ENCODE results near the gene USP20.
"Not testable (repeated sequence)": the region's sequence is repeated elsewhere in the genome, so short reads cannot be mapped to it uniquely, and the experiment has no call there.

Gene USP20

GRCh38 chr9:129835128-129835859 lies at the start of gene USP20, which contains the start of gene C9orf78:
Gene USP20 (plus strand): TSS chr9:129835458. CDS start chr9:129852556, 17,098 bp downstream.
Gene C9orf78 (minus strand): TSS chr9:129835275. CDS start chr9:129835221, 54 bp downstream.
- DNase-seq (ENCODE audit: insufficient read length, low spot score) (peak; percentile 78), FAIRE-seq (peak; percentile 33)
- TF ChIP-seq POLR2A (IDR thresholded peaks at IDR 0.05; ENCODE audit: low read depth, low read length): peak; percentile 85

GRCh38 chr9:129785866-129786265 lies 49.4 kb upstream of the USP20 start:
- DNase-seq (ENCODE audit: insufficient read length, low spot score) (no peak), FAIRE-seq (no peak)
- TF ChIP-seq POLR2A (IDR thresholded peaks at IDR 0.05; ENCODE audit: low read depth, low read length): no peak

GRCh38 chr9:129786481-129786880 lies 48.8 kb upstream of the USP20 start:
- TF ChIP-seq POLR2A (IDR thresholded peaks at IDR 0.05; ENCODE audit: low read depth, low read length): no peak
- no peak for DNase-seq (ENCODE audit: insufficient read length, low spot score)
- no peak for FAIRE-seq

GRCh38 chr9:129794549-129794948 lies 40.7 kb upstream of the USP20 start:
- no peak for TF ChIP-seq POLR2A (IDR thresholded peaks at IDR 0.05; ENCODE audit: low read depth, low read length)
- DNase-seq (ENCODE audit: insufficient read length, low spot score) (no peak), FAIRE-seq (no peak)

- not testable (repeated sequence) for FAIRE-seq; DNase-seq (ENCODE audit: insufficient read length, low spot score)
Measured at GRCh38 chr9:129796029-129796428, 39.2 kb upstream of the USP20 start.

GRCh38 chr9:129798973-129799372 lies 36.3 kb upstream of the USP20 start:
- FAIRE-seq: no peak
- no peak for DNase-seq (ENCODE audit: insufficient read length, low spot score)
- TF ChIP-seq POLR2A (IDR thresholded peaks at IDR 0.05; ENCODE audit: low read depth, low read length): no peak

- TF ChIP-seq POLR2A (IDR thresholded peaks at IDR 0.05; ENCODE audit: low read depth, low read length): no peak
- FAIRE-seq: no peak
- DNase-seq (ENCODE audit: insufficient read length, low spot score): no peak
Measured at GRCh38 chr9:129801504-129801903, 33.8 kb upstream of the USP20 start.

- peak; percentile 47 for DNase-seq (ENCODE audit: insufficient read length, low spot score)
- FAIRE-seq: peak; percentile 67
- peak; percentile 78 for TF ChIP-seq POLR2A (IDR thresholded peaks at IDR 0.05; ENCODE audit: low read depth, low read length)
Measured at GRCh38 chr9:129802833-129803675, 32.2 kb upstream of the USP20 start, which contains the start of gene TOR1B. Gene TOR1B (plus strand): TSS chr9:129803184. CDS start chr9:129803213, 29 bp downstream.

- FAIRE-seq (no peak), DNase-seq (ENCODE audit: insufficient read length, low spot score) (no peak)
- TF ChIP-seq POLR2A (IDR thresholded peaks at IDR 0.05; ENCODE audit: low read depth, low read length): no peak
Measured at GRCh38 chr9:129803676-129804060, 31.6 kb upstream of the USP20 start.

- DNase-seq (ENCODE audit: insufficient read length, low spot score): no peak
- FAIRE-seq: no peak
- TF ChIP-seq POLR2A (IDR thresholded peaks at IDR 0.05; ENCODE audit: low read depth, low read length): no peak
Measured at GRCh38 chr9:129806061-129806460, 29.2 kb upstream of the USP20 start.

- TF ChIP-seq POLR2A (IDR thresholded peaks at IDR 0.05; ENCODE audit: low read depth, low read length): no peak
- no peak for DNase-seq (ENCODE audit: insufficient read length, low spot score)
- FAIRE-seq: no peak
Measured at GRCh38 chr9:129809346-129809745, 25.9 kb upstream of the USP20 start.

GRCh38 chr9:129810116-129810515 lies 25.1 kb upstream of the USP20 start:
- FAIRE-seq: no peak
- no peak for DNase-seq (ENCODE audit: insufficient read length, low spot score)
- TF ChIP-seq POLR2A (IDR thresholded peaks at IDR 0.05; ENCODE audit: low read depth, low read length): no peak

- no peak for FAIRE-seq
- no peak for DNase-seq (ENCODE audit: insufficient read length, low spot score)
- no peak for TF ChIP-seq POLR2A (IDR thresholded peaks at IDR 0.05; ENCODE audit: low read depth, low read length)
Measured at GRCh38 chr9:129810788-129811187, 24.5 kb upstream of the USP20 start.

- TF ChIP-seq POLR2A (IDR thresholded peaks at IDR 0.05; ENCODE audit: low read depth, low read length): no peak
- FAIRE-seq (no peak), DNase-seq (ENCODE audit: insufficient read length, low spot score) (no peak)
Measured at GRCh38 chr9:129811967-129812363, 23.3 kb upstream of the USP20 start.

Measured in H54 (cell line).